GM23338 (cell line): ENCODE measurements around the gene MMS19. TPM values are rescaled to one million over a fixed set of nuclear protein-coding genes. Genes with fewer than 3 reads are reported as not detected.
A peak's percentile ranks its signal among the peaks of the same experiment; 100 is the strongest.

ENCODE experiments used
- ATAC-seq: fragments of 200-7000 bp; cut with Tn5 transposase; 3 replicates; pipeline ENCODE4 v1.9.1; 2020
- DNase-seq: peaks from one replicate; pipeline ENCODE4 v3.0.0-alpha.2; 2015; ENCODE audit warnings: low spot score
- H2AFZ ChIP-seq: fragments of 200-600 bp; sonication (generic); 2 replicates; pipeline ENCODE4 v1.8.0; 2016; ENCODE audit warnings: antibody characterized with exemption, mild to moderate bottlenecking, moderate library complexity
- H3F3A ChIP-seq: fragments of 200-600 bp; sonication (generic); replicated peaks from 2 replicates; pipeline ENCODE4 v1.8.0; 2017; ENCODE audit warnings: antibody characterized with exemption, mixed run types, low read depth
- H3K27ac ChIP-seq: fragments of 200-600 bp; sonication (generic); 2 replicates; pipeline ENCODE4 v1.6.1; 2016; ENCODE audit warnings: low read depth
- H3K27me3 ChIP-seq: fragments of 200-600 bp; sonication (generic); 2 replicates; pipeline ENCODE4 v1.8.0; 2016; ENCODE audit warnings: mild to moderate bottlenecking, mixed run types, moderate library complexity; ENCODE audit not compliant: insufficient read depth
- H3K36me3 ChIP-seq: fragments of 200-600 bp; sonication (generic); 2 replicates; pipeline ENCODE4 v1.8.0; 2016; ENCODE audit warnings: mild to moderate bottlenecking; ENCODE audit not compliant: insufficient read depth
- H3K4me1 ChIP-seq: fragments of 200-600 bp; sonication (generic); 2 replicates; pipeline ENCODE4 v1.8.0; 2016; ENCODE audit warnings: mild to moderate bottlenecking, moderate library complexity; ENCODE audit not compliant: insufficient read depth
- H3K4me2 ChIP-seq: fragments of 200-600 bp; sonication (generic); 2 replicates; pipeline ENCODE4 v1.7.1; 2017; ENCODE audit warnings: mixed run types
- H3K4me3 ChIP-seq: fragments of 200-600 bp; sonication (generic); 2 replicates; pipeline ENCODE4 v1.6.1; 2016; ENCODE audit warnings: mixed run types
- H3K79me2 ChIP-seq: fragments of 200-600 bp; sonication (generic); replicated peaks from 2 replicates; pipeline ENCODE4 v1.8.0; 2017; ENCODE audit warnings: mild to moderate bottlenecking; ENCODE audit not compliant: insufficient read depth
- H3K9me2 ChIP-seq: fragments of 200-600 bp; sonication (generic); 2 replicates; pipeline ENCODE4 v1.8.0; 2017; ENCODE audit not compliant: insufficient read depth
- H4K20me1 ChIP-seq: fragments of 200-600 bp; sonication (generic); replicated peaks from 2 replicates; pipeline ENCODE4 v1.8.0; 2017; ENCODE audit warnings: mild to moderate bottlenecking; ENCODE audit not compliant: insufficient read depth
- H3K27ac Mint-ChIP-seq: 2 replicates; pipeline ENCODE4 v1.8.0; 2020; ENCODE audit warnings: inconsistent platforms, mild to moderate bottlenecking, moderate library complexity, mixed read lengths
- H3K27me3 Mint-ChIP-seq: 3 replicates; pipeline ENCODE4 v1.8.0; 2022; ENCODE audit warnings: low read depth, mild to moderate bottlenecking, moderate library complexity, mixed read lengths, inconsistent platforms; ENCODE audit not compliant: insufficient read depth, poor library complexity
- H3K36me3 Mint-ChIP-seq: 3 replicates; pipeline ENCODE4 v1.8.0; 2021; ENCODE audit warnings: low read depth, mild to moderate bottlenecking, inconsistent platforms, moderate library complexity, mixed read lengths
- H3K4me1 Mint-ChIP-seq: 3 replicates; pipeline ENCODE4 v1.8.0; 2020; ENCODE audit warnings: mild to moderate bottlenecking, inconsistent platforms, mixed read lengths
- H3K4me3 Mint-ChIP-seq: 3 replicates; pipeline ENCODE4 v1.8.0; 2021; ENCODE audit warnings: moderate library complexity, mild to moderate bottlenecking, inconsistent platforms, mixed read lengths
- H3K9me3 Mint-ChIP-seq: 3 replicates; pipeline ENCODE4 v1.8.0; 2020; ENCODE audit warnings: moderate library complexity, mild to moderate bottlenecking, inconsistent platforms, mixed read lengths
- CREB1 ChIP-seq: fragments of 250-450 bp; sonication (Bioruptor Pico); IDR thresholded peaks from 2 replicates; pipeline ENCODE4 v1.5.0; 2020; ENCODE audit warnings: low read depth, mild to moderate bottlenecking, moderate library complexity
- CTCF ChIP-seq, 2 experiments: fragments of 200-600 bp in 1 of 2; sonication (generic) in 1 of 2; conservative IDR thresholded peaks; 2 replicates each; pipeline versions ENCODE4 v1.5.1 to v1.6.1; 2016 to 2017; ENCODE audit warnings: antibody characterized with exemption in 2 of 2, low read depth in 2 of 2, mild to moderate bottlenecking in 2 of 2, moderate library complexity in 1 of 2
- EZH2 ChIP-seq: fragments of 200-600 bp; sonication (generic); IDR thresholded peaks from one replicate; pipeline ENCODE4 v1.8.0; 2017; ENCODE audit warnings: antibody characterized with exemption, mild to moderate bottlenecking, low read depth; ENCODE audit not compliant: unreplicated experiment
- EZH2phosphoT487 ChIP-seq: fragments of 200-600 bp; sonication (generic); IDR thresholded peaks from one replicate; pipeline ENCODE4 v1.8.1; 2018; ENCODE audit warnings: antibody characterized with exemption; ENCODE audit not compliant: unreplicated experiment
- NANOG ChIP-seq: IDR thresholded peaks from 2 replicates; pipeline ENCODE4 v1.6.1; 2016; ENCODE audit warnings: antibody characterized with exemption, borderline replicate concordance
- POLR2AphosphoS5 ChIP-seq: IDR thresholded peaks from 2 replicates; pipeline ENCODE4 v1.6.1; 2016; ENCODE audit warnings: antibody characterized with exemption, low read depth
- REST ChIP-seq: IDR thresholded peaks from one replicate; pipeline ENCODE4 v1.6.1; 2018; ENCODE audit warnings: antibody characterized with exemption; ENCODE audit not compliant: unreplicated experiment
- ZNF114 ChIP-seq: fragments of 250-450 bp; sonication (Bioruptor Pico); IDR thresholded peaks from 2 replicates; pipeline ENCODE4 v1.5.0; 2020; ENCODE audit warnings: mild to moderate bottlenecking, moderate library complexity
- ZNF331 ChIP-seq: fragments of 250-450 bp; sonication (Bioruptor Pico); IDR thresholded peaks from 2 replicates; pipeline ENCODE4 v1.5.0; 2020; ENCODE audit warnings: low read depth, mild to moderate bottlenecking, moderate library complexity
- polyA plus RNA-seq: library from polyadenylated mRNA; unstranded; fragments of >200 nt; fragmentation: Nextera tagmentation; extraction: Ambion mirVana; gene quantifications from 2 replicates; pipeline ENCODE4 v1.2.1, GENCODE V29; 2016
- total RNA-seq: library from RNA; depleted of rRNA; stranded (reverse); fragments of >200 nt; shearing (Covaris generic); gene quantifications from 2 replicates; pipeline ENCODE4 v1.2.3, GENCODE V29; 2014

Gene MMS19
- total and polyA plus RNA-seq, 2 experiments from 2014 or later, result 81.5 to 252 TPM

GRCh38 chr10:97539523-97540200 is 41.4 kb upstream of the MMS19 start:
- peaks cover 10% of the 10 kb centered on the region for H3K27me3 Mint-ChIP-seq
- no peaks in the 10 kb centered on the region; the same call in 2 of the 3 replicates for H3K9me3 Mint-ChIP-seq
- no peak for TF ChIP-seq POLR2AphosphoS5
- 0 out of 2 replicates have a peak, but pooled peaks have one; percentile 13 for TF ChIP-seq CREB1 (CRISPR knock-in tag)
- TF ChIP-seq ZNF114 (CRISPR knock-in tag), result no peak
- no peak for TF ChIP-seq REST
- no peak for TF ChIP-seq EZH2phosphoT487
- TF ChIP-seq CTCF (conservative IDR thresholded peaks at IDR 0.05; ENCODE audit: low read depth in 2 of 2), result peak; percentile 47 to 53
- 0 out of 2 replicates have a peak, but pooled peaks cover 7% of the 10 kb centered on the region for H3F3A ChIP-seq
- no peaks in the 10 kb centered on the region for H4K20me1 ChIP-seq
- H2AFZ ChIP-seq, result no peak overlapping the region
- no peak overlapping the region for H3K4me3 Mint-ChIP-seq
- H3K27ac ChIP-seq, result peak overlapping the region; percentile 91
- H3K4me2 ChIP-seq, result no peak overlapping the region
- peaks cover 9% of the 10 kb centered on the region for H3K79me2 ChIP-seq
- peak; percentile 88 for DNase-seq
- H3K36me3 ChIP-seq, result no peaks in the 10 kb centered on the region
- peaks cover 32% of the 10 kb centered on the region for H3K4me1 Mint-ChIP-seq
- H3K36me3 Mint-ChIP-seq, result no peaks in the 10 kb centered on the region
- no peaks in the 10 kb centered on the region for H3K9me2 ChIP-seq
- H3K4me3 ChIP-seq, result no peak overlapping the region
- peak overlapping the region; percentile 96 for H3K27ac Mint-ChIP-seq
- ATAC-seq, result peak; percentile 77
- H3K27me3 ChIP-seq, result no peaks in the 10 kb centered on the region
- H3K4me1 ChIP-seq, result peaks cover 19% of the 10 kb centered on the region

- no peaks in the 10 kb centered on the region for H3K36me3 ChIP-seq
- no peak for TF ChIP-seq ZNF331 (CRISPR knock-in tag)
- TF ChIP-seq NANOG, result no peak
- no peak for TF ChIP-seq POLR2AphosphoS5
- no peak for TF ChIP-seq CTCF (conservative IDR thresholded peaks at IDR 0.05; ENCODE audit: low read depth in 2 of 2)
- TF ChIP-seq ZNF114 (CRISPR knock-in tag), result no peak
- no peak for TF ChIP-seq CREB1 (CRISPR knock-in tag)
- no peak for TF ChIP-seq EZH2
- TF ChIP-seq EZH2phosphoT487, result no peak
Measured at GRCh38 chr10:97538839-97539238, 40.6 kb upstream of the MMS19 start.

More at GRCh38 chr10:97538839-97539238, 40.6 kb upstream of the MMS19 start:
- H3K4me1 ChIP-seq, result peaks cover 19% of the 10 kb centered on the region
- H3F3A ChIP-seq, result 0 out of 2 replicates have a peak, but pooled peaks cover 7% of the 10 kb centered on the region
- no peaks in the 10 kb centered on the region for H3K9me2 ChIP-seq
- peaks cover 10% of the 10 kb centered on the region for H3K27me3 Mint-ChIP-seq
- peaks cover 33% of the 10 kb centered on the region for H3K4me1 Mint-ChIP-seq
- no peak overlapping the region for H3K4me2 ChIP-seq
- DNase-seq (no peak), ATAC-seq (no peak)
- no peak overlapping the region for H3K4me3 Mint-ChIP-seq
- no peaks in the 10 kb centered on the region for H3K36me3 Mint-ChIP-seq
- no peak overlapping the region for H2AFZ ChIP-seq
- peaks cover 9% of the 10 kb centered on the region for H3K79me2 ChIP-seq
- no peaks in the 10 kb centered on the region; the same call in 2 of the 3 replicates for H3K9me3 Mint-ChIP-seq
- no peak overlapping the region for H3K4me3 ChIP-seq
- no peaks in the 10 kb centered on the region; the same call in 1 of the 2 replicates for H4K20me1 ChIP-seq
- no peaks in the 10 kb centered on the region for H3K27me3 ChIP-seq
- 0 out of 2 replicates have a peak overlapping the region, but pooled peaks have one; percentile 91 for H3K27ac ChIP-seq
- H3K27ac Mint-ChIP-seq, result 0 out of 2 replicates have a peak overlapping the region, but pooled peaks have one; percentile 7
